Measurements from ENCODE around the gene LRRC75B.

Gene LRRC75B

DNA sequence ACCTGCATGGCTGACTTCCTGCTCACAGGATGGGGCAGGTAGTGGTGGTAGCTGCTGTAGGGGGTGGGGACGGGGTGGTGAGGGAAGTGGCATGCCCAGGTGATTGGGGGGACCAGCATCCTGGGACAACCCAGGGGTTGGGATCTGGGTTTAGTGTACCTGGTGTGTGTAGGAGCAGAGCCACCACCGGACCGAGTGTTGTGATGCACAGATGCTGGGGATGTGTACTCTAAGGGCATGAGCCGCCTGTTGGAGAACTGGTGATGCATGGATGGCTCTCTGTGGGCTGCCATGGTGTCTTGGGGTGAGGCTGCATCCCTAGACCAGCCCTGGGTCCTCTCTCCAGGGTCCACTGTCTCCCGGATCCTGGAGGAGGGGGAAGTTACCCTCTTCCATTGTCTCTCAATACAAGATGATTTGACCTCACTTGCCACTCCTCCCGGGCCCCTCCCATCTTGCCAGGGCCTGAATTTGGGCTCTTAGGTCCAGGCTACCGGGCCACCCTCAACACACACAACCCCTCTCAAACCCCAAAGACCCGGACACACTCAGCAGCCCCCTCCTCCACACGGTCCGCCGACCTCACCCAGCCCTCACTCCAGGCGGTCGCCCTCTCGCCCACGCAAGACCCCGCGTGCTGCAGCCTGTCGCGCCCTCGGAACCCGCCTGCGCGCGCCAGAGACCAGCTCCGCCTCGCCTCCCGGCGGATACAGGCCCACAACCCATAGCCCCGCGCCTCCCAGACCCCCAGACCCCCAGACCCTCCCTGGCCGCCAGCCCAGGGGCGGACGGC lies 619 bp downstream of the LRRC75B start:
- H3K4me3 ChIP-seq (ENCODE audit: low read depth, low read length): peak overlapping the region; percentile 53
- TF ChIP-seq, protein P1, sequence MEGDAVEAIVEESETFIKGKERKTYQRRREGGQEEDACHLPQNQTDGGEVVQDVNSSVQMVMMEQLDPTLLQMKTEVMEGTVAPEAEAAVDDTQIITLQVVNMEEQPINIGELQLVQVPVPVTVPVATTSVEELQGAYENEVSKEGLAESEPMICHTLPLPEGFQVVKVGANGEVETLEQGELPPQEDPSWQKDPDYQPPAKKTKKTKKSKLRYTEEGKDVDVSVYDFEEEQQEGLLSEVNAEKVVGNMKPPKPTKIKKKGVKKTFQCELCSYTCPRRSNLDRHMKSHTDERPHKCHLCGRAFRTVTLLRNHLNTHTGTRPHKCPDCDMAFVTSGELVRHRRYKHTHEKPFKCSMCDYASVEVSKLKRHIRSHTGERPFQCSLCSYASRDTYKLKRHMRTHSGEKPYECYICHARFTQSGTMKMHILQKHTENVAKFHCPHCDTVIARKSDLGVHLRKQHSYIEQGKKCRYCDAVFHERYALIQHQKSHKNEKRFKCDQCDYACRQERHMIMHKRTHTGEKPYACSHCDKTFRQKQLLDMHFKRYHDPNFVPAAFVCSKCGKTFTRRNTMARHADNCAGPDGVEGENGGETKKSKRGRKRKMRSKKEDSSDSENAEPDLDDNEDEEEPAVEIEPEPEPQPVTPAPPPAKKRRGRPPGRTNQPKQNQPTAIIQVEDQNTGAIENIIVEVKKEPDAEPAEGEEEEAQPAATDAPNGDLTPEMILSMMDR (IDR thresholded peaks at IDR 0.05; ENCODE audit: low read depth, low read length, missing control alignments): no peak
- in situ Hi-C loops (cut with HindIII; ENCODE audit: low sequenced_read_pairs): no loop called here
- DNase-seq (ENCODE audit: low read depth): no peak

DNA sequence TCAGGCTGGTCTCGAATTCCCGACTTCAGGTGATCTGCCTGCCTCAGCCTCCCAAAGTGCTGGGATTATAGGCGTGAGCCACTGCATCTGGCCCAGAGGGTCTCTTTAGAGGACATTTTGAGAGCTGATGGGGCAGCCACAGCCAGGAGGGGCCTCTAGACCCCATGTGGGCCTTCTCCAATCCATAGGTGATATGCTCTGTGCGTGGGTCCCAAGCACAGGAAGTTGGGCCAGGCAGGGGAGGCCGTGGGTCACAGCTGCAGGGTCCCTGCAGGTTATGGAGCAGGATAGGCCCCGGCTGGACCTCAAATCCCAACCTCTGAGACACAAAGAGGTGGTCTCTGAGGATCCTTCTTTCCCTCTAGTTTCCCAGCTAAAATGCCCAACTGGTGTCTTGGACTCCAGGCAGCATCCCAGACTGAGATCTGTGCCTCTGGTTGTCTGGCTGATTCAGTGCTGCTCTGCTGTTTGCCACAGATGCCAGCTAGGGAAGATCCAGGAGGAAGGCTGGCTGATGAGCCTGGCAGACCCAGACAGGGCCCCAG lies 1.5 kb downstream of the LRRC75B start:
- TF ChIP-seq, protein P1 (IDR thresholded peaks at IDR 0.05; ENCODE audit: low read depth, low read length, missing control alignments): no peak
- no peak for DNase-seq (ENCODE audit: low read depth)
- no peak overlapping the region for H3K4me3 ChIP-seq (ENCODE audit: low read depth, low read length)
- in situ Hi-C loops (cut with HindIII; ENCODE audit: low sequenced_read_pairs): no loop called here

DNA sequence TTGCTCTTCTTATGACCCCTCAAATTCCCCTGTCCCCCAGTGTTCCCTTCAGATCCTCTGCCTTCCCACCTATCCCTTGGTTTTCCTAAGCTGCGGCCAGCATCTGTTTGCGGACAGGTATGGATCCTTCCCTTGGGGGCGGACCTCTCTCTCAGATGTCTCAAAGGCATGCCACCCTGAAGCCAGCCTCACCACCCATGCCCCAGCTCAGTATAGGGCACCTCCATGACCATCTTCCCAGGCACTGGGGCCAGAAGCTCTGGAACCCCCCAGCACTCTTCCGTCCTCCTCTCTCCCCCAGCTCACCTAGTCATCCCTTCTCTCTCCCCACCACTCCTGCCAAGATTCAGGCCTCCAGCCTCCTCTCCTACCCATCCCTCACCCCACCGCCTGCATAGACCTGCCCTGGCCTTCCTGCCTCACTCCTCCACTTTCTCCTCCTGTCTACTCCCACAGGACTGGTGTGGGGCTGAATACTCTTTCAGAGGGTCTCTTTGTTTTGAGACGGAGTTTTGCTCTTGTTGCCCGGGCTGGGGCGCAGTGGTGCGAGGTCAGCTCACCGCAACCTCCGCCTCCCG lies 2.2 kb downstream of the LRRC75B start:
- no peak overlapping the region for H3K4me3 ChIP-seq (ENCODE audit: low read depth, low read length)
- no peak for DNase-seq (ENCODE audit: low read depth)
- in situ Hi-C loops (cut with HindIII; ENCODE audit: low sequenced_read_pairs): no loop called here
- TF ChIP-seq, protein P1 (IDR thresholded peaks at IDR 0.05; ENCODE audit: low read depth, low read length, missing control alignments): no peak

DNA sequence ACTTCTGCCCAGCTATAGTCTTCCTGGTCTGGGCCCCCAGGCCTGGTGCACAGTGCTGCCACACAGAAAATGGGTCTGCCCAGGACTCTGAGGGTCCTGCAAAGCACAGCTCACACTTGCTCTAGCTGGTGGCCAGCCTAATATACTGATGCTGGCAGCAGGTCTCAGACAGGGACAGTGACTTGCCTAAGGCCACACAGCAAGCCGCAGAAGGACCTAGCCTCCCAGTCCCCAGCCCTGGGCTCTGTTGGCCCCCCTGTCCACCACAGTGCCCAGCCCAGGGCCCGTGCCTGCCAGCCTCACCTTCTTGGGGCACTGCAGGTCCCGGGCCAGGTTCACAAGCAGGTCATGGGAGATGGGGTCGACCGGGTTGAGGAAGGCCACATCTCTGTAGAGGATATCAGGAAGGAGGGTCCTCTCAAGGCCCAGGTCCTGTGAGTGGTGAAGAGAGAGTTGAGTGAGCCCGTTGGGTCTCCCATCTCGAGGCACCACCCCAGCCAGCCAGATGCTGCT lies 3.3 kb downstream of the LRRC75B start:
- no peak for DNase-seq (ENCODE audit: low read depth)
- in situ Hi-C loops (cut with HindIII; ENCODE audit: low sequenced_read_pairs): no loop called here
- no peak overlapping the region for H3K4me3 ChIP-seq (ENCODE audit: low read depth, low read length)
- TF ChIP-seq, protein P1 (IDR thresholded peaks at IDR 0.05; ENCODE audit: low read depth, low read length, missing control alignments): no peak

DNA sequence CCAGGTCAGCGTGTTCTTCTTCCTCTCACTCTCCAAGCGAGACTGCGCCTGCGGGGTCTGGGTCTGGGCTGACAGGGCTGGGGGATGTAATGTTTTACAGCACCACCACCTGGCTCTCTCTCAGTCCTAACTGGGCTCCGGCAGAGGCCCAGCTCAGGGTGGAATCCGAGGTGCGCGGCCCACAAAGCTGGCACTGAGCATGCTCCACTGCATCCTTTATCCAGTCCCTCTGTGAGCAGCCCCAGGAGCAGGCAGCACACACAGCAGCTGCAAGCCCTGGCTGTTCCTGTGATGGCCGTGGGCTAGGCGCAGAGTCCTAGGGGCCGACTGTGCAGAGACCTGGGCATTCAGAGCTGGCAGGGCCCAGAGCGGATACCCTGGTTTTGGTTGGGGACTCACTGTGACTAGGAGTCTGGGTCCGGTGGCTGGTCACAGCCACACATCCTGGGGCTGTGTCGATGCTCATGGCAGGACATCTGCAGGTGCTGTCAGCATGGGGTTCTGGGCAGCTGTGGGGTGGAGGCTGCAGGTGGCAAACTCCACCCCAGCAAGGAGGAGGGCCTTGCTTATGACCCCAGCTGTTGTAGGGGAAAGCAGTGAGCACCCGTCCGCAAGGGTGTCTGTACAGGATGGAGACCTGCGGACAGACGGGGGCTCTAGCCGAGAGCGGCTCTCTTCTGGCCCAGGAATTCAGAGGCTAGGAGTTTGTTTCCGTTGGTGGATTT lies 4.0 kb downstream of the LRRC75B start:
- DNase-seq (ENCODE audit: low read depth): no peak
- TF ChIP-seq, protein P1 (IDR thresholded peaks at IDR 0.05; ENCODE audit: low read depth, low read length, missing control alignments): no peak
- in situ Hi-C loops (cut with HindIII; ENCODE audit: low sequenced_read_pairs): no loop called here
- no peak overlapping the region for H3K4me3 ChIP-seq (ENCODE audit: low read depth, low read length)

DNA sequence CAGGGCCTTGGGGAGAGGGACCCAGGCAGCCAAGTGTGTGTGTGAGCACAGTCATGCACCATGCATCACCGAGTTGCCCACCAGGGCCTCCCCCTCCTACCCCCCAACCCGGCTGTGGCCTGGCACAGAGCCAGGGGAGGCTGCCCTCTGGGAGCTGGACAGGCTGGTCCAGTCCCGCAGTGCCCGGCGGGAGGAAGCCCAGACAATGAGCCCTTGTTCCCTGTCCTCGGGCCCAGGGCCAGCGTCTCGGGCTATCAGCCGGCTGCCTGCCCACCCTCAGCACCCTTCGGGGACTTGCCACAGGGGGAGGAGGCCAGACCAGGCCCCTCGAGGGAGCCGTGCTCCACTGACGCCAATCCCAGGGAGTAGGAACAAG lies 4.5 kb downstream of the LRRC75B start:
- in situ Hi-C loops (cut with HindIII; ENCODE audit: low sequenced_read_pairs): no loop called here
- no peak overlapping the region for H3K4me3 ChIP-seq (ENCODE audit: low read depth, low read length)
- no peak for DNase-seq (ENCODE audit: low read depth)
- TF ChIP-seq, protein P1 (IDR thresholded peaks at IDR 0.05; ENCODE audit: low read depth, low read length, missing control alignments): no peak

Data from astrocyte of the cerebellum (primary cell).